HepG2 (cell line): Measurements from ENCODE around the gene RSPRY1. TPM values are rescaled to one million over a fixed set of nuclear protein-coding genes. Genes with fewer than 3 reads are reported as not detected.

Source experiments
- CBX2 ChIP-seq, 2 experiments: fragments of 200-600 bp in 1 of 2; sonication (generic); formaldehyde crosslinking in 1 of 2; IDR thresholded peaks; 2 replicates each; pipeline versions ENCODE4 v1.7.0 to v1.8.1; 2018 to 2022; ENCODE audit warnings: low read depth in 2 of 2, low read length in 1 of 2, mild to moderate bottlenecking in 1 of 2, missing genetic modification reagents in 1 of 2
- E2F5 ChIP-seq: sonication (generic); formaldehyde crosslinking; conservative IDR thresholded peaks from 2 replicates; pipeline ENCODE4 v1.4.0; 2020; ENCODE audit warnings: missing genetic modification reagents
- GATA4 ChIP-seq: sonication (generic); IDR thresholded peaks from 2 replicates; pipeline ENCODE4 v1.6.1; 2016; ENCODE audit warnings: antibody characterized with exemption, low read depth, borderline replicate concordance
- GPBP1L1 ChIP-seq: sonication (generic); formaldehyde crosslinking; IDR thresholded peaks from 2 replicates; pipeline ENCODE4 v1.5.0; 2020; ENCODE audit warnings: mild to moderate bottlenecking, missing genetic modification reagents
- GTF3A ChIP-seq: sonication (generic); formaldehyde crosslinking; conservative IDR thresholded peaks from 2 replicates; pipeline ENCODE4 v1.4.0; 2020; ENCODE audit warnings: mild to moderate bottlenecking, missing genetic modification reagents
- HDAC1 ChIP-seq: sonication (generic); formaldehyde crosslinking; IDR thresholded peaks from 2 replicates; pipeline ENCODE4 v1.5.1; 2020; ENCODE audit warnings: mild to moderate bottlenecking, missing genetic modification reagents
- KDM3A ChIP-seq: IDR thresholded peaks from 2 replicates; pipeline ENCODE4 v1.6.1; 2018; ENCODE audit warnings: low read depth, missing compliant biosample characterization
- ONECUT2 ChIP-seq: sonication (generic); formaldehyde crosslinking; IDR thresholded peaks from 2 replicates; pipeline ENCODE4 v1.4.0; 2020; ENCODE audit warnings: missing genetic modification reagents
- SP2 ChIP-seq: sonication (generic); formaldehyde crosslinking; IDR thresholded peaks from 2 replicates; pipeline ENCODE4 v1.5.1; 2020; ENCODE audit warnings: mild to moderate bottlenecking, missing genetic modification reagents
- SYNCRIP ChIP-seq: fragments of 200-400 bp; formaldehyde crosslinking; IDR thresholded peaks from 2 replicates; pipeline ENCODE4 v1.6.1; 2018; ENCODE audit warnings: mild to moderate bottlenecking, low read depth, low read length; ENCODE audit not compliant: insufficient read depth
- TAF1 ChIP-seq: sonication (generic); formaldehyde crosslinking; IDR thresholded peaks from 2 replicates; pipeline ENCODE4 v1.4.0; 2020; ENCODE audit warnings: missing genetic modification reagents
- TFDP1 ChIP-seq: IDR thresholded peaks from 2 replicates; pipeline ENCODE4 v1.6.1; 2016; ENCODE audit warnings: missing compliant biosample characterization, missing genetic modification reagents, borderline replicate concordance
- TMF1 ChIP-seq: sonication (generic); formaldehyde crosslinking; IDR thresholded peaks from 2 replicates; pipeline ENCODE4 v1.8.1; 2022; ENCODE audit warnings: low read depth, missing genetic modification reagents
- ZFAT ChIP-seq: sonication (generic); formaldehyde crosslinking; conservative IDR thresholded peaks from 2 replicates; pipeline ENCODE4 v1.8.1; 2023; ENCODE audit warnings: missing genetic modification reagents, inconsistent platforms
- ZHX2 ChIP-seq, 2 experiments: sonication (generic) in 1 of 2; formaldehyde crosslinking in 1 of 2; IDR thresholded peaks; 2 replicates each; pipeline versions ENCODE4 v1.6.1 to v1.9.0; 2014 to 2022; ENCODE audit warnings: antibody characterized with exemption in 1 of 2, borderline replicate concordance in 1 of 2, inconsistent platforms in 1 of 2, low read depth in 1 of 2, missing genetic modification reagents in 1 of 2
- ZIK1 ChIP-seq: sonication (generic); formaldehyde crosslinking; IDR thresholded peaks from 2 replicates; pipeline ENCODE4 v1.5.0; 2020; ENCODE audit warnings: mild to moderate bottlenecking, low read depth, missing genetic modification reagents, borderline replicate concordance
- ZMYM4 ChIP-seq: sonication (generic); formaldehyde crosslinking; IDR thresholded peaks from 2 replicates; pipeline ENCODE4 v1.8.1; 2023; ENCODE audit warnings: mild to moderate bottlenecking, missing genetic modification reagents
- ZNF20 ChIP-seq: sonication (generic); formaldehyde crosslinking; IDR thresholded peaks from 2 replicates; pipeline ENCODE4 v1.4.0; 2020; ENCODE audit warnings: mild to moderate bottlenecking, moderate library complexity, missing genetic modification reagents
- ZNF224 ChIP-seq: sonication (generic); formaldehyde crosslinking; IDR thresholded peaks from 2 replicates; pipeline ENCODE4 v1.5.0; 2020; ENCODE audit warnings: mild to moderate bottlenecking, missing genetic modification reagents
- ZNF230 ChIP-seq: sonication (generic); formaldehyde crosslinking; IDR thresholded peaks from 2 replicates; pipeline ENCODE4 v1.4.0; 2020; ENCODE audit warnings: mild to moderate bottlenecking, missing genetic modification reagents
- ZNF546 ChIP-seq: sonication (generic); formaldehyde crosslinking; conservative IDR thresholded peaks from 2 replicates; pipeline ENCODE4 v1.8.1; 2023; ENCODE audit warnings: mild to moderate bottlenecking, missing genetic modification reagents
- ZNF713 ChIP-seq: sonication (generic); formaldehyde crosslinking; IDR thresholded peaks from 2 replicates; pipeline ENCODE4 v1.4.0; 2020; ENCODE audit warnings: mild to moderate bottlenecking, missing genetic modification reagents
- polyA plus RNA-seq, 8 experiments: library from polyadenylated mRNA; depleted of rRNA in 3 of 8; stranded (reverse) in 7 of 8; unstranded in 1 of 8; fragments of >200 nt; fragmentation: Illumina TruSeq in 4 of 8; extraction: Trizol in 4 of 8; gene quantifications; 2 replicates each; pipeline versions ENCODE4 v1.2.1 to v1.2.3, GENCODE V29; 2011 to 2016; ENCODE audit warnings: low read depth in 4 of 8, missing spikeins in 1 of 8, mixed read lengths in 1 of 8; ENCODE audit not compliant: insufficient read depth in 1 of 8
- total RNA-seq, 5 experiments: library from RNA; depleted of rRNA; stranded (reverse); fragments of >200 nt; fragmentation: Illumina TruSeq; extraction: Trizol; gene quantifications; 2 replicates each; pipeline ENCODE4 v1.2.3, GENCODE V29; 2016; ENCODE audit warnings: low read depth in 1 of 5

Gene RSPRY1
- total and polyA plus RNA-seq, 2 of the 13 experiments (the other 11 are each of a cell fraction or from before 2014, with no cell fraction given): 53.4 to 61.0 TPM

GRCh38 chr16:57194512-57194911, 8.4 kb downstream of the RSPRY1 start (continued):
- TF ChIP-seq ZHX2 (IDR thresholded peaks at IDR 0.05; ENCODE audit: low read depth): no peak
- TF ChIP-seq ZHX2 (CRISPR knock-in tag; IDR thresholded peaks at IDR 0.05; ENCODE audit: borderline replicate concordance): no peak
- TF ChIP-seq ZIK1 (CRISPR knock-in tag): no peak
- TF ChIP-seq ZNF20: no peak
- no peak for TF ChIP-seq TAF1 (CRISPR knock-in tag)
- no peak for TF ChIP-seq KDM3A (CRISPR knock-in tag)
- TF ChIP-seq ONECUT2 (CRISPR knock-in tag): peak; percentile 65
- TF ChIP-seq GATA4: peak; percentile 44; the same call in 1 of the 2 replicates
- TF ChIP-seq ZNF224 (CRISPR knock-in tag): no peak
- no peak for TF ChIP-seq CBX2 (IDR thresholded peaks at IDR 0.05; ENCODE audit: low read depth, low read length)
- TF ChIP-seq CBX2 (CRISPR knock-in tag; IDR thresholded peaks at IDR 0.05; ENCODE audit: low read depth): no peak
- no peak for TF ChIP-seq ZNF546 (CRISPR knock-in tag)
- TF ChIP-seq TFDP1: no peak
- no peak for TF ChIP-seq SYNCRIP
- no peak for TF ChIP-seq ZFAT (CRISPR knock-in tag)
- no peak for TF ChIP-seq SP2 (CRISPR knock-in tag)
- TF ChIP-seq ZNF713: no peak
- TF ChIP-seq ZNF230 (CRISPR knock-in tag): no peak
- TF ChIP-seq TMF1 (CRISPR knock-in tag): no peak
- peak; percentile 47; the same call in 1 of the 2 replicates for TF ChIP-seq HDAC1 (CRISPR knock-in tag)
- no peak for TF ChIP-seq ZMYM4
- TF ChIP-seq E2F5 (CRISPR knock-in tag): no peak
- no peak for TF ChIP-seq GPBP1L1 (CRISPR knock-in tag)
- no peak for TF ChIP-seq GTF3A (CRISPR knock-in tag)
